ENCODE data around the gene PRR12. TPM values are rescaled to one million over a fixed set of nuclear protein-coding genes. Genes with fewer than 3 reads are reported as not detected.

Gene PRR12
- total and polyA plus RNA-seq, 3 donors from 2014 or later = 15.7 to 33.1 (median 32.8) TPM

- intact Hi-C loops (cut with DNase I; ENCODE audit: low total_unique reads) = no loop called here
- Histone ChIP-seq H3K9me3 (no peaks in the 10 kb centered on the region), H3K4me1 (peaks cover 27% of the 10 kb centered on the region), H3K27ac (no peak overlapping the region), H3K36me3 (ENCODE audit: low read depth, missing control alignments) (no peaks in the 10 kb centered on the region), H3K4me3 (no peak overlapping the region), H3K27me3 (no peaks in the 10 kb centered on the region)
- DNase-seq = no peak
- WGBS, 2 donors = 90 to 94% methylated on average over 10 to 13 of the region's 13 CpGs
- no peak for TF ChIP-seq POLR2A (IDR thresholded peaks at IDR 0.05)
- TF ChIP-seq CTCF (IDR thresholded peaks at IDR 0.05) = no peak
Measured at GRCh38 chr19:49645995-49646394, 55.0 kb downstream of the PRR12 start.

GRCh38 chr19:49646586-49646985 is 55.6 kb downstream of the PRR12 start:
- no peak overlapping the region for H3K27ac ChIP-seq
- no peaks in the 10 kb centered on the region for H3K36me3 ChIP-seq (ENCODE audit: low read depth, missing control alignments)
- WGBS, 2 donors = 92 to 95% methylated on average over 12 to 17 of the region's 17 CpGs
- no peak overlapping the region for H3K4me3 ChIP-seq
- H3K4me1 ChIP-seq = peaks cover 22% of the 10 kb centered on the region
- H3K27me3 ChIP-seq = no peaks in the 10 kb centered on the region
- H3K9me3 ChIP-seq = no peaks in the 10 kb centered on the region
- DNase-seq = no peak
- intact Hi-C loops (cut with DNase I; ENCODE audit: low total_unique reads) = no loop called here
- TF ChIP-seq POLR2A (IDR thresholded peaks at IDR 0.05) = no peak
- no peak for TF ChIP-seq CTCF (IDR thresholded peaks at IDR 0.05)

- no peaks in the 10 kb centered on the region for H3K9me3 ChIP-seq
- H3K27me3 ChIP-seq = no peaks in the 10 kb centered on the region
- H3K36me3 ChIP-seq (ENCODE audit: low read depth, missing control alignments) = no peaks in the 10 kb centered on the region
- H3K27ac ChIP-seq = no peak overlapping the region
- DNase-seq = no peak
- TF ChIP-seq CTCF (IDR thresholded peaks at IDR 0.05) = no peak
- intact Hi-C loops (cut with DNase I; ENCODE audit: low total_unique reads) = no loop called here
- WGBS, 2 donors = 79 to 85% methylated on average over 22 to 70 of the region's 72 CpGs
- peak overlapping the region in 1 of 2 donors; percentile 23 for H3K4me3 ChIP-seq
- peaks cover 8% of the 10 kb centered on the region for H3K4me1 ChIP-seq
Measured at GRCh38 chr19:49651029-49651819, 60.2 kb downstream of the PRR12 start.

- Histone ChIP-seq H3K27ac (no peak overlapping the region), H3K4me1 (peaks cover 8% of the 10 kb centered on the region), H3K4me3 (peak overlapping the region in 1 of 2 donors; percentile 26), H3K36me3 (ENCODE audit: low read depth, missing control alignments) (no peaks in the 10 kb centered on the region), H3K27me3 (no peaks in the 10 kb centered on the region), H3K9me3 (no peaks in the 10 kb centered on the region)
- intact Hi-C loops (cut with DNase I; ENCODE audit: low total_unique reads) = no loop called here
- WGBS, 2 donors = 84 to 94% methylated on average over 78 to 89 of the region's 110 CpGs
- no peak for TF ChIP-seq POLR2A (IDR thresholded peaks at IDR 0.05)
- TF ChIP-seq CTCF (IDR thresholded peaks at IDR 0.05) = no peak
- no peak for DNase-seq
Measured at GRCh38 chr19:49651820-49652550, 61.0 kb downstream of the PRR12 start.
